ENCODE data around the gene NCOA7.

DNA sequence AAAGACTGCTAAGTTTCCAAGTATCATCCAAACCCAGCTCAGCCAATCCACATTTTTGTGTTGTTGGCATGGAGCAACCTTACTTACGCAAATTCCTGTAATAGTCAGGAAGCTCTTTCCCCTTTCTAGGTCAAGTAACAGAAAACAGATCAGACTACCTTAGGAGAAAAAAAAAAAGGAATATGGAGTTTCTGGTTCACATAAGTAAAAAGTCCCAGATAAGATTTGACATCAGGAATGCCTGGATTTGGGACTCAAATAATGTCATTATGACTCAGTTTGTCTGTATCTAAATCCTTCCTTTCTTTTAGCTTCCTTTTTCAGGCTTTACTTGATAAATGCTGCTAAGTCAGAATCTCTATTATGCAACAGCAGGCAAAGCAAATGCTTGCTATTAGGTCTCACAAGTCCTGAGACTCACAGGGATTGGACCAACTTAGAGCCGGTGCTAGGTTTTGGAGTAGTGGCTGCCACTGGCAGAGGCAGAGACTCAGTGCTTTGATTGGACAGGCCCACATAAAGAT, 44.5 kb downstream of the NCOA7 start:
- no peak for TF ChIP-seq CTCF (IDR thresholded peaks at IDR 0.05)
- no peak for TF ChIP-seq EZH2 (IDR thresholded peaks at IDR 0.05)
